ENCODE measurements around the gene PATE3.

The PATE3 gene

GRCh38 chr11:125802387-125802786, 14.5 kb downstream of the PATE3 start:
- no peak overlapping the region for H3K27ac ChIP-seq
- no peak for TF ChIP-seq CTCF (conservative IDR thresholded peaks at IDR 0.05; ENCODE audit: low read depth)
- no peak for DNase-seq (ENCODE audit: low spot score)
- CTCF ChIA-PET: no interaction called here
- POLR2A ChIA-PET (ENCODE audit: low non-redundant PET): no interaction called here

DNA sequence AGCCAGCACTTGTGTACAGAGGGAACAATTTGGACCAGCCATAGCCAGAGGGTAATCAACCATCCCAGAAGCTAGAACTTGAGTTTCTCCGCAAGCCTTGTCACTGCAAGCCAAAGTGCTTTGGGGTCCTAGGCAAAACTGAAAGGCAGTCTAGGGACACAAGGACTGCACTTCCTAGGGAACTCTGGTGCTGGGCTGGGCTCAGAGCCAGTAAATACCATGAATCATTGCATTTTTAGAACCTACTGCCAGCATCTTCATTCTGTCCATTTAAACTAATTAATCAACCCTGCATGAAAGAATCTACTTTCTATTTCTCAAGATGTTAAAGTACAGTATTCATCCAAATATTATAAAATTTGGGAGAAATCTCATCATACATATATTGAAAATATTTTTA, 20.0 kb downstream of the PATE3 start:
- TF ChIP-seq CTCF (conservative IDR thresholded peaks at IDR 0.05; ENCODE audit: low read depth): no peak
- no peak for DNase-seq (ENCODE audit: low spot score)
- H3K27ac ChIP-seq: no peak overlapping the region
- ChIA-PET POLR2A (ENCODE audit: low non-redundant PET) (no interaction called here), CTCF (no interaction called here)

DNA sequence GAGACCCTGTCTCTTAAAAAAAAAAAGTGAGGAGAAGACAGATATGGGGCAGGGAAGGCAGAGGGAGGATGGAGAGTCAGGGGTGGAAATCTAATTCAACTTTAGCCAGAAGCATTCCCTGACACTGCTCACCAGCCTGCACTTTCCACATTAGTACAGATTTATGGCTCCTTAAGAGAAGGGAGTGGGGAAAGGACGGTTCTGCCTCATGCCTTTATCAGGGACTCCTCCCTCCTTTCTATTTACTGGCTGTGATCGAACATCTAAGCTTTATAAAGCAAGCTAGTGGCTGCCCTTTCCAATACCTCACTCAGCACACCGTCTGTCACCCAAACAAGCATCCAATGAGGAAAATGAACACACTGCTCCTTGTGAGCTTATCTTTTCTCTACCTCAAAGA, 45.1 kb downstream of the PATE3 start, which contains the start of gene PATE4:
TSS of gene PATE4 (plus strand) at position 301 of the 400 bp plus-strand sequence. CDS start at position 345, 44 bp downstream.
- TF ChIP-seq CTCF (conservative IDR thresholded peaks at IDR 0.05; ENCODE audit: low read depth): no peak
- no peak for DNase-seq (ENCODE audit: low spot score)
- POLR2A ChIA-PET (ENCODE audit: low non-redundant PET): no interaction called here

GRCh38 chr11:125835748-125836147, 47.8 kb downstream of the PATE3 start:
- ChIA-PET POLR2A (ENCODE audit: low non-redundant PET) (interaction anchor here (0.5 kb wide), 1 partner anchor 19 kb away, joined by 3 read pairs; no protein-coding TSS in a partner anchor), CTCF (no interaction called here)
- no peak for DNase-seq (ENCODE audit: low spot score)
- H3K27ac ChIP-seq: no peak overlapping the region
- TF ChIP-seq CTCF (conservative IDR thresholded peaks at IDR 0.05; ENCODE audit: low read depth): no peak

More for the DNA sequence above, 45.1 kb downstream of the PATE3 start, which contains the start of gene PATE4:
- CTCF ChIA-PET: no interaction called here
- no peak within 1 kb of the TSS for H3K27ac ChIP-seq

All from RWPE1 (cell line).